Panc1 (cell line): ENCODE measurements around the gene ITGB6. TPM values are rescaled to one million over a fixed set of nuclear protein-coding genes. Genes with fewer than 3 reads are reported as not detected.
A peak's percentile ranks its signal among the peaks of the same experiment; 100 is the strongest.

Source experiments
- ATAC-seq: fragments of 200-7000 bp; cut with Tn5 transposase; 2 replicates; pipeline ENCODE4 v1.9.1; 2020; ENCODE audit warnings: mild to moderate bottlenecking, moderate library complexity
- BruUV-seq: library from RNA; stranded (reverse); fragments of 400-500 nt; replicated peaks from 2 replicates; lab custom pipeline; 2021; lab: Mats Ljungman, UMichigan
- CTCF ChIA-PET: fragments of 300-600 bp; sonication (Branson Sonifier 250); formaldehyde crosslinking; loops from one replicate; lab custom pipeline; 2022; ENCODE audit warnings: antibody characterized with exemption; lab: Charles Lee
- POLR2A ChIA-PET: fragments of 300-600 bp; sonication (Branson Sonifier 250); formaldehyde crosslinking; loops from one replicate; lab custom pipeline; 2022; ENCODE audit warnings: antibody characterized with exemption; lab: Charles Lee
- DNase-seq: peaks from one replicate; pipeline ENCODE4 v3.0.0-alpha.2; 2010; ENCODE audit warnings: low read depth, low spot score
- H3K27ac ChIP-seq: 2 replicates; pipeline ENCODE4 v1.5.1; 2011; ENCODE audit warnings: mild to moderate bottlenecking, low read length, inconsistent platforms
- H3K27me3 ChIP-seq: fragments of 200-500 bp; sonication (Bioruptor generic); 2 replicates; pipeline ENCODE4 v1.6.0; 2014; ENCODE audit warnings: low read length, inconsistent platforms; ENCODE audit not compliant: control insufficient read depth, insufficient read depth
- H3K36me3 ChIP-seq: fragments of 200-500 bp; sonication (Bioruptor generic); 2 replicates; pipeline ENCODE4 v1.5.1; 2014; ENCODE audit warnings: inconsistent platforms, mild to moderate bottlenecking, low read length, moderate library complexity; ENCODE audit not compliant: control insufficient read depth, insufficient read depth
- H3K4me1 ChIP-seq: 2 replicates; pipeline ENCODE4 v1.5.1; 2011; ENCODE audit warnings: inconsistent platforms, mild to moderate bottlenecking, low read length, moderate library complexity; ENCODE audit not compliant: control insufficient read depth, insufficient read depth
- H3K4me3 ChIP-seq, 2 experiments: 2 replicates each; pipeline ENCODE4 v1.5.1; 2011 to 2012; ENCODE audit warnings: low read depth in 2 of 2, low read length in 2 of 2, mild to moderate bottlenecking in 2 of 2, inconsistent platforms in 1 of 2, moderate library complexity in 1 of 2
- H3K9me3 ChIP-seq: fragments of 200-500 bp; sonication (Bioruptor generic); 2 replicates; pipeline ENCODE4 v1.5.1; 2014; ENCODE audit warnings: low read depth, mild to moderate bottlenecking, inconsistent platforms, low read length, moderate library complexity; ENCODE audit not compliant: control insufficient read depth, insufficient read depth
- POLR2AphosphoS5 ChIP-seq: IDR thresholded peaks from 2 replicates; pipeline ENCODE4 v1.6.1; 2012; ENCODE audit warnings: mild to moderate bottlenecking, low read depth, low read length, moderate library complexity
- REST ChIP-seq, 2 experiments: IDR thresholded peaks; 2 replicates each; pipeline ENCODE4 v1.6.1; 2011 to 2012; ENCODE audit warnings: low read depth in 2 of 2, control low read depth in 1 of 2, low read length in 1 of 2, mild to moderate bottlenecking in 1 of 2, moderate library complexity in 1 of 2; ENCODE audit not compliant: insufficient read depth in 1 of 2
- SIN3A ChIP-seq: IDR thresholded peaks from 2 replicates; pipeline ENCODE4 v1.6.1; 2012; ENCODE audit warnings: low read depth, mild to moderate bottlenecking, low read length, moderate library complexity, borderline replicate concordance; ENCODE audit not compliant: insufficient read depth
- TCF7L2 ChIP-seq: IDR thresholded peaks from 2 replicates; pipeline ENCODE4 v1.6.1; 2011; ENCODE audit warnings: mild to moderate bottlenecking, low read depth, low read length, inconsistent platforms
- in situ Hi-C: cut with HindIII; loops from 2 replicates; pipeline ENCODE4 v1.10.0; 2016; ENCODE audit warnings: low sequenced_read_pairs, low pct_unique_long_range_greater_than_20kb
- intact Hi-C: fragments of 100-400 bp; cut with micrococcal nuclease; formaldehyde crosslinking; loops from one replicate; pipeline ENCODE4 v1.10.0; 2022; ENCODE audit not compliant: unreplicated experiment
- total RNA-seq: library from RNA; stranded (reverse); gene quantifications from one replicate; pipeline ENCODE4 v1.2.1, GENCODE V29; 2021; ENCODE audit not compliant: unreplicated experiment
- TF ChIP-seq, protein P1 (sequence below): fragments of 450-650 bp; IDR thresholded peaks from 2 replicates; pipeline ENCODE4 v1.5.1; 2017; ENCODE audit warnings: mild to moderate bottlenecking

The ITGB6 gene
- total RNA-seq, 1 experiment from 2014 or later = 0.08 TPM

GRCh38 chr2:160063271-160063670 is 136.8 kb downstream of the ITGB6 start (continued):
- TF ChIP-seq POLR2AphosphoS5 = no peak

DNA sequence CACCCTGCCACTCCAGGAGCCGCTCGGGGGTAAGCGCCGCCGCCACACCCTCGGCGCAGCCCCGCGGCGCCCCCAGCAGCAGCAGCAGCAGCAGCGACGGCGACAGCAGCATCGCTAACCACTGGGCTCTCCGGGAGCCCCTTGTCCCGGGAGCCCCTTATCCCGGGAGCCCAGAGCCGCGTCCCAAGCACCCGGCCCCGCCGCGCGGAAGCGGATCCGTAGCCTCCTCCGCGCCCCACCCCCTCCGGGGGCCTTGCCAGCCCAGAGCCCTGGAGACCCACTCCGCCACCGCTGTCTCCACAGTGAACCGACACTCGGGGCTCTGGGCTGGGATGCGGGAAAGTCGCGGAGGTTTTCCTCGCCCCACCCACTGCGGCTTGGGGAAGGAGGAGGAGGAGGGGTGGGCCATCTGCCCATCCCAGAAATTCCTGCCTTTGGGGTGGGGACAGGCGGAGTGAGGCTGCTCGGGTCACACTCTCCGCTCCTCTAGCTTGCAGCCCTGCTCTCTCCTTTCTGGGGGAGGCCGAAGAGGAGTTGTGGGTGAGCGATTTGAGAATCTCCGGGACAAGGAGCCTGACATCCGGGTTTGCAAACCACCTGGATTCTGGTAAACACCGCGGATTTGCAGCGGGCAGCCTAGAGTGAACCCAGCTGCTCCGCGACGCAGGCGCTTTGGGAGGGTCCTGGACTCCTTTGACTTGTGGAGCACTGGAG is 137.6 kb downstream of the ITGB6 start, which contains the start of gene PLA2R1:
PLA2R1 (minus strand) TSS at position 324 of the 714 bp plus-strand sequence; CDS start at position 112, 212 bp downstream.
- intact Hi-C loops = no loop called here
- H3K4me3 ChIP-seq = peak within 1 kb of the TSS; percentile 61 to 79

More for the DNA sequence above, 137.6 kb downstream of the ITGB6 start, which contains the start of gene PLA2R1:
- ChIA-PET POLR2A (no interaction called here), CTCF (no interaction called here)
- no peak for DNase-seq
- in situ Hi-C loops = no loop called here
- ATAC-seq = peak; percentile 73
- BruUV-seq = no TSS peak
- Histone ChIP-seq H3K27ac (peak within 1 kb of the TSS; percentile 11; the same call in 1 of the 2 replicates), H3K4me1 (peaks cover 8% of the 10 kb centered on the region; the same call in 1 of the 2 replicates), H3K9me3 (no peaks in the 10 kb centered on the region), H3K36me3 (no peaks in the 10 kb centered on the region), H3K27me3 (peaks cover 2% of the 10 kb centered on the region; the same call in 1 of the 2 replicates)
- no peak for TF ChIP-seq TCF7L2
- TF ChIP-seq SIN3A = no peak
- TF ChIP-seq, protein P1, sequence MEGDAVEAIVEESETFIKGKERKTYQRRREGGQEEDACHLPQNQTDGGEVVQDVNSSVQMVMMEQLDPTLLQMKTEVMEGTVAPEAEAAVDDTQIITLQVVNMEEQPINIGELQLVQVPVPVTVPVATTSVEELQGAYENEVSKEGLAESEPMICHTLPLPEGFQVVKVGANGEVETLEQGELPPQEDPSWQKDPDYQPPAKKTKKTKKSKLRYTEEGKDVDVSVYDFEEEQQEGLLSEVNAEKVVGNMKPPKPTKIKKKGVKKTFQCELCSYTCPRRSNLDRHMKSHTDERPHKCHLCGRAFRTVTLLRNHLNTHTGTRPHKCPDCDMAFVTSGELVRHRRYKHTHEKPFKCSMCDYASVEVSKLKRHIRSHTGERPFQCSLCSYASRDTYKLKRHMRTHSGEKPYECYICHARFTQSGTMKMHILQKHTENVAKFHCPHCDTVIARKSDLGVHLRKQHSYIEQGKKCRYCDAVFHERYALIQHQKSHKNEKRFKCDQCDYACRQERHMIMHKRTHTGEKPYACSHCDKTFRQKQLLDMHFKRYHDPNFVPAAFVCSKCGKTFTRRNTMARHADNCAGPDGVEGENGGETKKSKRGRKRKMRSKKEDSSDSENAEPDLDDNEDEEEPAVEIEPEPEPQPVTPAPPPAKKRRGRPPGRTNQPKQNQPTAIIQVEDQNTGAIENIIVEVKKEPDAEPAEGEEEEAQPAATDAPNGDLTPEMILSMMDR = no peak
- TF ChIP-seq REST (IDR thresholded peaks at IDR 0.05; ENCODE audit: insufficient read depth in 1 of 2, low read depth in 2 of 2, low read length in 1 of 2) = no peak
- no peak for TF ChIP-seq POLR2AphosphoS5
